WTC11 (cell line): ENCODE data around the gene KCTD16. TPM values are rescaled to one million over a fixed set of nuclear protein-coding genes. Genes with fewer than 3 reads are reported as not detected.

Experiments
- ATAC-seq: fragments of 200-7000 bp; cut with Tn5 transposase; 2 replicates; pipeline ENCODE4 v1.10.0; 2021; ENCODE audit warnings: mild to moderate bottlenecking, moderate library complexity
- CTCF ChIA-PET: fragments of 300-600 bp; sonication (Branson Sonifier 250); formaldehyde crosslinking; loops from one replicate; lab custom pipeline; 2021; ENCODE audit warnings: antibody characterized with exemption; lab: Charles Lee
- POLR2A ChIA-PET: fragments of 350-600 bp; sonication (Branson Sonifier 250); formaldehyde crosslinking; loops from one replicate; lab custom pipeline; 2021; ENCODE audit warnings: antibody characterized with exemption; lab: Charles Lee
- DNase-seq: peaks from one replicate; pipeline ENCODE4 v3.0.0; 2021; ENCODE audit warnings: low spot score
- H3K27ac Mint-ChIP-seq: 2 replicates; pipeline ENCODE4 v1.8.0; 2021; ENCODE audit warnings: mixed read lengths
- H3K27me3 Mint-ChIP-seq: 2 replicates; pipeline ENCODE4 v1.8.0; 2021; ENCODE audit warnings: low read depth, mild to moderate bottlenecking, moderate library complexity, mixed read lengths
- H3K36me3 Mint-ChIP-seq: 2 replicates; pipeline ENCODE4 v1.8.0; 2021; ENCODE audit warnings: mixed read lengths
- H3K4me1 Mint-ChIP-seq: 2 replicates; pipeline ENCODE4 v1.8.0; 2022; ENCODE audit warnings: mixed read lengths
- H3K4me3 Mint-ChIP-seq: 2 replicates; pipeline ENCODE4 v1.8.0; 2021; ENCODE audit warnings: mild to moderate bottlenecking, moderate library complexity, mixed read lengths
- H3K9me3 Mint-ChIP-seq: 2 replicates; pipeline ENCODE4 v1.8.0; 2021; ENCODE audit warnings: mixed read lengths
- ATF2 ChIP-seq: sonication (generic); formaldehyde crosslinking; IDR thresholded peaks from 2 replicates; pipeline ENCODE4 v1.8.1; 2022; ENCODE audit warnings: low read depth, missing genetic modification reagents, borderline replicate concordance
- CBFB ChIP-seq: sonication (generic); formaldehyde crosslinking; IDR thresholded peaks from 2 replicates; pipeline ENCODE4 v1.8.1; 2022; ENCODE audit warnings: mild to moderate bottlenecking, low read depth, missing genetic modification reagents
- CREM ChIP-seq: sonication (generic); formaldehyde crosslinking; IDR thresholded peaks from 2 replicates; pipeline ENCODE4 v1.8.1; 2022; ENCODE audit warnings: mild to moderate bottlenecking, missing genetic modification reagents, moderate library complexity
- EMX1 ChIP-seq: fragments of 250-450 bp; sonication (Bioruptor Pico); IDR thresholded peaks from 2 replicates; pipeline ENCODE4 v1.8.0; 2021; ENCODE audit warnings: mild to moderate bottlenecking
- FOXJ3 ChIP-seq: sonication (generic); formaldehyde crosslinking; IDR thresholded peaks from 2 replicates; pipeline ENCODE4 v1.9.0; 2021; ENCODE audit warnings: missing genetic modification reagents, mild to moderate bottlenecking, borderline replicate concordance
- GABPB1 ChIP-seq: sonication (generic); formaldehyde crosslinking; IDR thresholded peaks from 2 replicates; pipeline ENCODE4 v1.8.1; 2023; ENCODE audit warnings: mild to moderate bottlenecking, missing genetic modification reagents
- HMGXB4 ChIP-seq: sonication (generic); formaldehyde crosslinking; IDR thresholded peaks from 2 replicates; pipeline ENCODE4 v1.8.1; 2023; ENCODE audit warnings: mild to moderate bottlenecking, moderate library complexity, missing genetic modification reagents
- OVOL2 ChIP-seq: fragments of 250-450 bp; sonication (Bioruptor Pico); IDR thresholded peaks from 2 replicates; pipeline ENCODE4 v1.9.0; 2021; ENCODE audit warnings: mild to moderate bottlenecking, borderline replicate concordance
- RORB ChIP-seq: fragments of 250-450 bp; sonication (Bioruptor Pico); IDR thresholded peaks from 2 replicates; pipeline ENCODE4 v1.9.0; 2021; ENCODE audit warnings: mild to moderate bottlenecking
- SMAD4 ChIP-seq: sonication (generic); formaldehyde crosslinking; IDR thresholded peaks from 2 replicates; pipeline ENCODE4 v1.8.0; 2022; ENCODE audit warnings: mild to moderate bottlenecking, missing genetic modification reagents
- TCF7 ChIP-seq: sonication (generic); formaldehyde crosslinking; IDR thresholded peaks from 2 replicates; pipeline ENCODE4 v1.8.0; 2022; ENCODE audit warnings: mild to moderate bottlenecking, low read depth, missing genetic modification reagents, moderate library complexity
- ZNF121 ChIP-seq: sonication (generic); formaldehyde crosslinking; IDR thresholded peaks from 2 replicates; pipeline ENCODE4 v1.8.0; 2023; ENCODE audit warnings: missing genetic modification reagents
- ZNF232 ChIP-seq: sonication (generic); formaldehyde crosslinking; IDR thresholded peaks from 2 replicates; pipeline ENCODE4 v1.8.0; 2022; ENCODE audit warnings: mild to moderate bottlenecking, missing genetic modification reagents
- ZNF423 ChIP-seq: fragments of 250-450 bp; sonication (Bioruptor Pico); IDR thresholded peaks from 2 replicates; pipeline ENCODE4 v2.1.2; 2022; ENCODE audit warnings: mild to moderate bottlenecking, moderate library complexity
- total RNA-seq: library from RNA; stranded (reverse); gene quantifications from 3 replicates; pipeline ENCODE4 v1.2.3, GENCODE V29; 2021
- TF ChIP-seq, protein P1 (sequence below): fragments of 250-450 bp; sonication (Bioruptor Pico); conservative IDR thresholded peaks from 2 replicates; pipeline ENCODE4 v1.9.0; 2021; ENCODE audit warnings: mild to moderate bottlenecking
- TF ChIP-seq, protein P2 (sequence below): sonication (generic); formaldehyde crosslinking; IDR thresholded peaks from 2 replicates; pipeline ENCODE4 v1.8.0; 2022; ENCODE audit warnings: mild to moderate bottlenecking, missing genetic modification reagents
- TF ChIP-seq, protein P3 (sequence below): sonication (generic); formaldehyde crosslinking; IDR thresholded peaks from 2 replicates; pipeline ENCODE4 v1.8.1; 2022; ENCODE audit warnings: mild to moderate bottlenecking, moderate library complexity, missing genetic modification reagents
- TF ChIP-seq, protein P4 (sequence below): fragments of 250-450 bp; sonication (Bioruptor Pico); IDR thresholded peaks from 2 replicates; pipeline ENCODE4 v1.9.0; 2021; ENCODE audit warnings: moderate library complexity, mild to moderate bottlenecking, inconsistent platforms, borderline replicate concordance
- TF ChIP-seq, protein P5 (sequence below): sonication (generic); formaldehyde crosslinking; IDR thresholded peaks from 2 replicates; pipeline ENCODE4 v1.8.1; 2023; ENCODE audit warnings: mild to moderate bottlenecking, missing genetic modification reagents
- TF ChIP-seq, protein P6 (sequence below): sonication (generic); formaldehyde crosslinking; IDR thresholded peaks from 2 replicates; pipeline ENCODE4 v1.8.1; 2023; ENCODE audit warnings: mild to moderate bottlenecking, missing genetic modification reagents, moderate library complexity

KCTD16 gene
- total RNA-seq, 1 experiment from 2014 or later, result 0.20 TPM

- H3K27me3 Mint-ChIP-seq, result no peaks in the 10 kb centered on the region
- no peaks in the 10 kb centered on the region for H3K36me3 Mint-ChIP-seq
- TF ChIP-seq OVOL2 (CRISPR knock-in tag) (no peak), HMGXB4 (no peak), CREM (no peak), FOXJ3 (CRISPR knock-in tag) (no peak), SMAD4 (CRISPR knock-in tag) (no peak), EMX1 (no peak), CBFB (CRISPR knock-in tag) (no peak), RORB (CRISPR knock-in tag) (no peak), GABPB1 (no peak), ZNF121 (CRISPR knock-in tag) (no peak), ZNF232 (CRISPR knock-in tag) (no peak), TCF7 (CRISPR knock-in tag) (no peak), ATF2 (no peak), ZNF423 (CRISPR knock-in tag) (no peak)
- TF ChIP-seq, protein P1, sequence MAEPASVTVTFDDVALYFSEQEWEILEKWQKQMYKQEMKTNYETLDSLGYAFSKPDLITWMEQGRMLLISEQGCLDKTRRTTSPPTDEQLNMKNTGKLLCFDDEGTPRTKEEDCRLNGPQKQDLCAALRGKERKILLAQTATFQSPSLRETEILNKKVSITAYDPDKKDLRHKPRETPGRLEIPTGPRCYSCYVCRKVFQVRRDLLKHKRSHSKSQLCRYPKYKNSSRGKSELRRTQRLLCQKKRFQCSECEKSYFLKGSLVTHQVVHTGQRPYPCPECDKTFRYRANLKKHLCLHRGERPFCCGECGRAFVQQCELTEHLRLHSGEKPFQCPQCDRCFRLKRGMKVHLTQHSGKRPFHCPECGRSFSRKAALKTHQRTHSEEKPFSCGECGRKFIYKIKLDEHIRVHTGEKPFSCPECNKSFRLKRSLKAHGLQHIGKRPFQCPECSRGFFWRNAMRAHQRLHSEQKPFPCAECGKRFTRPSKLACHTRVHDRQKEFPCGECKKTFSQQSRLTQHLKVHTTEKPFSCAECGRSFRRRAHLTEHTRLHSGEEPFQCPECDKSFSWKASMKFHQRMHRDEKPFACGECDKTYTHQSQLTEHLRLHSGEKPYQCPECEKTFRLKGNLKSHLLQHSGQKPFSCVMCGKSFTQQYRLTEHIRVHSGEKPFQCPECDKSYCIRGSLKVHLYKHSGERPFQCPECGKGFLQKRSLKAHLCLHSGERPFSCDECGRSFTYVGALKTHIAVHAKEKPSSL (CRISPR knock-in tag), result no peak
- TF ChIP-seq, protein P2, sequence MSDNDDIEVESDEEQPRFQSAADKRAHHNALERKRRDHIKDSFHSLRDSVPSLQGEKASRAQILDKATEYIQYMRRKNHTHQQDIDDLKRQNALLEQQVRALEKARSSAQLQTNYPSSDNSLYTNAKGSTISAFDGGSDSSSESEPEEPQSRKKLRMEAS, result no peak
- TF ChIP-seq, protein P3, sequence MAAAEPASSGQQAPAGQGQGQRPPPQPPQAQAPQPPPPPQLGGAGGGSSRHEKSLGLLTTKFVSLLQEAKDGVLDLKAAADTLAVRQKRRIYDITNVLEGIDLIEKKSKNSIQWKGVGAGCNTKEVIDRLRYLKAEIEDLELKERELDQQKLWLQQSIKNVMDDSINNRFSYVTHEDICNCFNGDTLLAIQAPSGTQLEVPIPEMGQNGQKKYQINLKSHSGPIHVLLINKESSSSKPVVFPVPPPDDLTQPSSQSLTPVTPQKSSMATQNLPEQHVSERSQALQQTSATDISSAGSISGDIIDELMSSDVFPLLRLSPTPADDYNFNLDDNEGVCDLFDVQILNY (CRISPR knock-in tag), result no peak
- TF ChIP-seq, protein P4, sequence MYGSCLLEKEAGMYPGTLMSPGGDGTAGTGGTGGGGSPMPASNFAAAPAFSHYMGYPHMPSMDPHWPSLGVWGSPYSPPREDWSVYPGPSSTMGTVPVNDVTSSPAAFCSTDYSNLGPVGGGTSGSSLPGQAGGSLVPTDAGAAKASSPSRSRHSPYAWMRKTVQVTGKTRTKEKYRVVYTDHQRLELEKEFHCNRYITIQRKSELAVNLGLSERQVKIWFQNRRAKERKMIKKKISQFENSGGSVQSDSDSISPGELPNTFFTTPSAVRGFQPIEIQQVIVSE (CRISPR knock-in tag), result no peak
- TF ChIP-seq, protein P5, sequence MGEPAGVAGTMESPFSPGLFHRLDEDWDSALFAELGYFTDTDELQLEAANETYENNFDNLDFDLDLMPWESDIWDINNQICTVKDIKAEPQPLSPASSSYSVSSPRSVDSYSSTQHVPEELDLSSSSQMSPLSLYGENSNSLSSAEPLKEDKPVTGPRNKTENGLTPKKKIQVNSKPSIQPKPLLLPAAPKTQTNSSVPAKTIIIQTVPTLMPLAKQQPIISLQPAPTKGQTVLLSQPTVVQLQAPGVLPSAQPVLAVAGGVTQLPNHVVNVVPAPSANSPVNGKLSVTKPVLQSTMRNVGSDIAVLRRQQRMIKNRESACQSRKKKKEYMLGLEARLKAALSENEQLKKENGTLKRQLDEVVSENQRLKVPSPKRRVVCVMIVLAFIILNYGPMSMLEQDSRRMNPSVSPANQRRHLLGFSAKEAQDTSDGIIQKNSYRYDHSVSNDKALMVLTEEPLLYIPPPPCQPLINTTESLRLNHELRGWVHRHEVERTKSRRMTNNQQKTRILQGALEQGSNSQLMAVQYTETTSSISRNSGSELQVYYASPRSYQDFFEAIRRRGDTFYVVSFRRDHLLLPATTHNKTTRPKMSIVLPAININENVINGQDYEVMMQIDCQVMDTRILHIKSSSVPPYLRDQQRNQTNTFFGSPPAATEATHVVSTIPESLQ (CRISPR knock-in tag), result no peak
- TF ChIP-seq, protein P6, sequence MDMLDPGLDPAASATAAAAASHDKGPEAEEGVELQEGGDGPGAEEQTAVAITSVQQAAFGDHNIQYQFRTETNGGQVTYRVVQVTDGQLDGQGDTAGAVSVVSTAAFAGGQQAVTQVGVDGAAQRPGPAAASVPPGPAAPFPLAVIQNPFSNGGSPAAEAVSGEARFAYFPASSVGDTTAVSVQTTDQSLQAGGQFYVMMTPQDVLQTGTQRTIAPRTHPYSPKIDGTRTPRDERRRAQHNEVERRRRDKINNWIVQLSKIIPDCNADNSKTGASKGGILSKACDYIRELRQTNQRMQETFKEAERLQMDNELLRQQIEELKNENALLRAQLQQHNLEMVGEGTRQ (CRISPR knock-in tag), result no peak
- H3K27ac Mint-ChIP-seq, result no peak overlapping the region
- POLR2A ChIA-PET, result no interaction called here
- DNase-seq (no peak), ATAC-seq (no peak; the same call in 1 of the 2 replicates)
- H3K4me3 Mint-ChIP-seq, result no peak overlapping the region
- H3K4me1 Mint-ChIP-seq, result peaks cover 19% of the 10 kb centered on the region
- H3K9me3 Mint-ChIP-seq, result no peaks in the 10 kb centered on the region
- CTCF ChIA-PET, result interaction anchor here (1.9 kb wide), 1 partner anchor 44 kb away, joined by 8 read pairs; no protein-coding TSS in a partner anchor
Measured at GRCh38 chr5:144248015-144248414, 77.3 kb downstream of the KCTD16 start.
